Amniotic stem cell (primary cell): ENCODE data around the gene CYP27B1.

Source experiments
- DNase-seq: peaks from one replicate; lab custom pipeline; 2025; lab: John Stamatoyannopoulos, UW

CYP27B1 gene

GRCh38 chr12:57735198-57735855, 31.6 kb downstream of the CYP27B1 start:
- DNase-seq = no peak

- no peak for DNase-seq
Measured at GRCh38 chr12:57734591-57734990, 32.3 kb downstream of the CYP27B1 start.

GRCh38 chr12:57733928-57734327, 33.0 kb downstream of the CYP27B1 start:
- no peak for DNase-seq

GRCh38 chr12:57732726-57733593, 33.9 kb downstream of the CYP27B1 start:
- no peak for DNase-seq

- DNase-seq = no peak
Measured at GRCh38 chr12:57732270-57732669, 34.6 kb downstream of the CYP27B1 start.

- no peak for DNase-seq
Measured at GRCh38 chr12:57731411-57732080, 35.3 kb downstream of the CYP27B1 start.

- DNase-seq = no peak
Measured at GRCh38 chr12:57730336-57731067, 36.4 kb downstream of the CYP27B1 start.

- no peak for DNase-seq
Measured at GRCh38 chr12:57729321-57729844, 37.5 kb downstream of the CYP27B1 start.

- no peak for DNase-seq
Measured at GRCh38 chr12:57727758-57728395, 39.0 kb downstream of the CYP27B1 start.

- no peak for DNase-seq
Measured at GRCh38 chr12:57726884-57727757, 39.8 kb downstream of the CYP27B1 start.

GRCh38 chr12:57726151-57726883, 40.6 kb downstream of the CYP27B1 start:
- DNase-seq = peak; percentile 33

- no peak for DNase-seq
Measured at GRCh38 chr12:57725851-57726150, 41.1 kb downstream of the CYP27B1 start.

GRCh38 chr12:57724936-57725740, 41.7 kb downstream of the CYP27B1 start:
- no peak for DNase-seq

- no peak for DNase-seq
Measured at GRCh38 chr12:57724003-57724935, 42.6 kb downstream of the CYP27B1 start.

GRCh38 chr12:57723630-57723962, 43.3 kb downstream of the CYP27B1 start:
- no peak for DNase-seq

- no peak for DNase-seq
Measured at GRCh38 chr12:57722716-57723629, 43.9 kb downstream of the CYP27B1 start.
